NCI-H460 (cell line): ENCODE measurements around the gene THTPA. TPM values are rescaled to one million over a fixed set of nuclear protein-coding genes. Genes with fewer than 3 reads are reported as not detected.

Experiments
- DNase-seq: peaks from one replicate; pipeline ENCODE4 v3.0.0-alpha.2; 2016; ENCODE audit warnings: low read depth; ENCODE audit errors: extremely low read depth
- polyA plus RNA-seq: library from polyadenylated mRNA; depleted of rRNA; stranded (reverse); fragments of >200 nt; gene quantifications from 2 replicates; pipeline ENCODE4 v1.2.3, GENCODE V29; 2014; cell fraction: nucleus; rRNA removed
- total RNA-seq: library from RNA; depleted of rRNA; stranded (reverse); fragments of >200 nt; shearing (Covaris generic); gene quantifications from 2 replicates; pipeline ENCODE4 v1.2.3, GENCODE V29; 2014; rRNA removed

The THTPA gene
- 15.3 and 23.6 TPM in 2 replicates for total RNA-seq
- polyA plus RNA-seq: 26.8 and 52.2 TPM in 2 replicates

GRCh38 chr14:23555882-23556699, at the start of gene THTPA:
Gene THTPA (plus strand): TSS chr14:23556271. CDS start chr14:23556758, 487 bp downstream.
- peak; percentile 87 for DNase-seq

- no peak for DNase-seq
Measured at GRCh38 chr14:23512156-23512555, 43.9 kb upstream of the THTPA start.

- DNase-seq: no peak
Measured at GRCh38 chr14:23513005-23513817, 42.9 kb upstream of the THTPA start.

GRCh38 chr14:23513818-23514643, 42.0 kb upstream of the THTPA start:
- no peak for DNase-seq

- no peak for DNase-seq
Measured at GRCh38 chr14:23514644-23514957, 41.5 kb upstream of the THTPA start.

- DNase-seq: no peak
Measured at GRCh38 chr14:23517650-23518326, 38.3 kb upstream of the THTPA start.

- DNase-seq: no peak
Measured at GRCh38 chr14:23518709-23519108, 37.4 kb upstream of the THTPA start.

GRCh38 chr14:23520899-23521533, 35.1 kb upstream of the THTPA start:
- DNase-seq: no peak

- no peak for DNase-seq
Measured at GRCh38 chr14:23521785-23522640, 34.1 kb upstream of the THTPA start.

GRCh38 chr14:23522643-23523198, 33.4 kb upstream of the THTPA start:
- no peak for DNase-seq

GRCh38 chr14:23523229-23524016, 32.6 kb upstream of the THTPA start:
- no peak for DNase-seq

- no peak for DNase-seq
Measured at GRCh38 chr14:23524954-23525353, 31.1 kb upstream of the THTPA start.

GRCh38 chr14:23525611-23526010, 30.5 kb upstream of the THTPA start:
- DNase-seq: no peak

- no peak for DNase-seq
Measured at GRCh38 chr14:23528555-23528954, 27.5 kb upstream of the THTPA start.

- DNase-seq: no peak
Measured at GRCh38 chr14:23529016-23529415, 27.1 kb upstream of the THTPA start.

GRCh38 chr14:23530375-23531055, 25.6 kb upstream of the THTPA start:
- DNase-seq: no peak

- no peak for DNase-seq
Measured at GRCh38 chr14:23531391-23531790, 24.7 kb upstream of the THTPA start.
